ENCODE data around the gene ANAPC7.
"Not testable (repeated sequence)": the region's sequence is repeated elsewhere in the genome, so short reads cannot be mapped to it uniquely, and the experiment has no call there.

ANAPC7 gene

GRCh38 chr12:110373962-110374611 is 29.4 kb downstream of the ANAPC7 start:
- DNase-seq: no peak

- DNase-seq: no peak
Measured at GRCh38 chr12:110373425-110373824, 30.1 kb downstream of the ANAPC7 start.

DNA sequence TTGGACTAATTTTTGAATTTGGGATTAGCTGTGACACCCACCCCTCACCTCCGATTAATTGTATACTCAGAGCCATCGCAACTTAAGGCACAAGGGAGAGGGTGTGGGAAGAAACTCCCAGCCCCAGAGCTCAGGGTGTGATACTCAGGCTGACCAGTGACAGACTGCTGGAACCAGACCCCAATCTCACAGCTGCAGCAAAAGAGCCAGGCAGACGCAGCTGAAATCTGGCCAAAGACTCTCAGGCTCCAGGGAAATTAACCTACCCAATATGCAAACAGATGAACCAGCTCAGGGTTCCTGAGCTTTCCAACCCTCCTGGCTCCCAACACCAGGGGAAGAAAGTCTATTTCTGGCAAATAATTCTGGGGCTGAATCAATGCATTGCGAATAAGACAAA is 30.5 kb downstream of the ANAPC7 start:
- no peak for DNase-seq

GRCh38 chr12:110372056-110372425 is 31.5 kb downstream of the ANAPC7 start:
- no peak for DNase-seq

DNA sequence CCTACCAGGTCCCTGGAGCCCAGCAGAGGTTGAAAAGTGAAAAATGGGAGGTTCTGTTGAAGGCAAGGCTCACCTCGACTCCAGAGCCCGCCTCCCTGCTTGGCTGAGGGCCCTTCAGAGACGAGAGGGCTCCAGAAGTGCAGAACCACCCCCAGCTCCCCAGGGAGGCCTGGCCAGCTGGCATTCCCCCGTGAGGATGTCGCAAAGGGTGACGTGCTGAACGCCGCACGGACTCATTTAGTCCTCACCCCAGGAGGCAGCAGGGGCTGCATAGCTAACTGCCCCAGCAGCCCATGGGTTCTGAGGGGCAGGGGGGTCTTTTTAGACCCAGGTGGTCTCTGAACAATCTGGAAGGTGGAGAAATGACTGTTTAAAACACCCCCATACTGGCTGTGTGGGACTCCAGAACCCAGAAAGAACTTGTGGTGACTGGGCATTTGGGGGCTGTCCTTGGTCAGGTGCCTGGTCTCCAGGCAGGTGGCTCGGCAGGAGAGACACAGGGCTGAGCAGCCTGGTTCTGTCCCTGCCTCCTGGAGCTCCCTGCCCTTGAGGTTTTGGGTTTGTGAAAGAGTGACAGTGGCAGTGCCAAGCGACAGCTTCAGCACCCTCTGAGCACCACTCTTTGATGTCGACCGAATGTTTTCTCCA is 32.0 kb downstream of the ANAPC7 start:
- no peak for DNase-seq

DNA sequence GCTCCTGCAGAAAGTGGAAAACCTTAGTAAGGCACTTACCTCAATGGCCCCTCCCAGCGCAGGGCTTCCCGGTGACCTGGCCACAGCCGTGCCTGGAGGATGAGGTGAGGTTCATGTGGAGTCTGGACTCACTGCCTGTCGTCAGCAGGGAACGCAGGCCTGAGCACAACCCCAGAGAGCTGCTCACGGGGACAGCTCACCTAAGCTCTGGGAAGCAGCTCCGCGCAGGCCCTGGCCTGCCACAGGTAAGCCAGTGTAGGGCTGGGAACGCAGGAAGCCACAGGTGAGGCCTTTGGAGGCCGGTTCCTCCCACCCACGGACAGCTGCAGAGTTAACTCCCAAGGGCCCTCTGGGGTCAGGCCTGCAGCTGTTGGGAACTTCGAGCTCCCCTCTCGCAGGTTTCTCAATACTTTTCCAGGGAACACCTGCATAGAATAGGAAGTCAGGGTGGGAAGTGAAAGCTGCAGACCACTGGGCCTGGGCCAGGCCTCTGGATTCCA is 32.7 kb downstream of the ANAPC7 start:
- DNase-seq: no peak

DNA sequence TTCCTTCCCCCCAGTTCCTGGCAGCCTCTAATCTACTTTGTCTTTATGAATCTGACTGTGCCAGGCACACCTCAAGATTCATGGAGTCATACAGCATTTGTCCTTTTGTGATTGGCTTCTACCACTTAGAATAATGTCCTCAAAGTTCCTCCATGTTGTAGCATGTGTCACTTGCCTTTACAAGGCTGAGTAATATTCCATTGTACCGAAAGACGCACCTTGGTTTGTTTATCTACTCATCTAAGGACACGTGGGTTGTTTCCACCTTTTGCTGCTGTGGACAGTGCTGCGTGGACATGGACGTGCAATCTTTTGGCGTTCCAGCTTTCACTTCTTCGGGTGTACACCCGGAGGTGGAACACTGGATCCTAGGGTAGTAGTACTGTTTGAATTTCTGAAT is 33.5 kb downstream of the ANAPC7 start:
- no peak for DNase-seq

DNA sequence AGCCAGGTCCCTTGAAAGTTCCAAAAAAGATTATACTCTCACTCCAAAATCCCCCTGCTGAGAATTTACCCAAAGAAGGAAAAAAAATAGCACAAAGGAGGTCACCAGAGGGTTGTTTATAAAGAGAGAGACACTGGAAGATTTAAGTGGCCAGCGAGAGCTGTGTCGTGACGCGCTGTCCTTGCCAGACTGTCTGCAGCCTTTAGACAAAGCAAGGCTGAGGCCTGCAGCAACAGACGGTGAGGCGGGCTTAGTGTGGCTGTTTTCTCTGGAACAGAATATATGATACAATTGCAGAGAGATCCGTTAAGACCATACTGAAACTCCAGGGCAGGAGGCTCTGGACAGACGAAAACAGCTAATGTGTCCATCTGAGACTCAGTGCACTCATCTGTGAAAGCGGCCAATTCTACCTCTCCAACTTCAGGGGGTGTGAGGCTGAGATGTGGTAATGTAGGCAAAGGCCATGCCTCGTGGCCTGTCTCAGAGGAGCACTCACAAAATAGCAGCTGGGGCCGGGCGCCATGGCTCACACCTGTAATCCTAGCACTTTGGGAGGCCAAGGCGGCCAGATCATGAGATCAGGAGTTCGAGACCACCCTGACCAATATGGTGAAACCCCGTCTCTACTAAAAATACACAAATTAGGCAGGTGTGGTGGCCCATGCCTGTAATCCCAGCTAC is 36.2 kb downstream of the ANAPC7 start:
- DNase-seq: no peak

DNA sequence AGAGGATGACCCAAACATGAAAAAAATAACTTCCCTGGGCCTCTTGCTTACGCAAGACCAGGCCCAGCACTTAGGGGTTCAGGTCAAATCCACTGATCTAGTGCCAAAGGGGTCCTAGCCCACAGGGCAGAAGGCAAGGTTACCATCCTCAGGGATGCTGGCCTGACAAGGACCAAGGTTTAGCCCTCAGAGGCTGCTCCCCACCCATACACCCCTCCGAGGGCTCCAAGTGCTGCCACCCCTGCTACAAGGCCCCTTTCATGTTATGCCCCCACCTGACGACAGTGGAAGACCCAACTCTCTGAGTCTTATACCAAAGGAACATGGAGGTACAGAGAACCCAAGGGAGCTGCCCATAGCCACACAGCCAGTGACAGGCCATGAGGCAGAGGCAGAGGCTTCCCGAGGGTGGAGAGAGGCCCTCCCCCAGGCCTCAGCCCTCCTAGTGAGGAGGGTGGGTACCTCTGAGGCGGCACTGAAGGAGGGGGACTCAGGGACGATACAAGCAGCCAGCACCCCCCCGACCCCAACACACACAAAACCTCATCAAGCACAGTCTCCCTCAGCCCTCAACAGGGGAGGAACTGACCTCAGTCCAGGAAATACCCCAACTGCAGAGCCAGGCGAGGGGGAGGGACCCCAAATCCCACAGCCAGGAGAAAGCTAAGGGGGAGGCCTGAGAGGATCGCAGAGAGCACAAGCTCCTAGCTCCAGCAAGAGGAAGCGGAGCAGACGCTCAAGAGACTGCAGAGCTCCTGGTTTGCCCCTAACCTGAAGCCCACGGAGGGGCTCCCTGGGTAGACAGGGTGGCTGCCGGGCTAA is 37.0 kb downstream of the ANAPC7 start:
- no peak for DNase-seq

- DNase-seq: no peak
Measured at GRCh38 chr12:110365489-110366320, 37.8 kb downstream of the ANAPC7 start.

GRCh38 chr12:110361216-110361615 is 42.3 kb downstream of the ANAPC7 start:
- DNase-seq: no peak

DNA sequence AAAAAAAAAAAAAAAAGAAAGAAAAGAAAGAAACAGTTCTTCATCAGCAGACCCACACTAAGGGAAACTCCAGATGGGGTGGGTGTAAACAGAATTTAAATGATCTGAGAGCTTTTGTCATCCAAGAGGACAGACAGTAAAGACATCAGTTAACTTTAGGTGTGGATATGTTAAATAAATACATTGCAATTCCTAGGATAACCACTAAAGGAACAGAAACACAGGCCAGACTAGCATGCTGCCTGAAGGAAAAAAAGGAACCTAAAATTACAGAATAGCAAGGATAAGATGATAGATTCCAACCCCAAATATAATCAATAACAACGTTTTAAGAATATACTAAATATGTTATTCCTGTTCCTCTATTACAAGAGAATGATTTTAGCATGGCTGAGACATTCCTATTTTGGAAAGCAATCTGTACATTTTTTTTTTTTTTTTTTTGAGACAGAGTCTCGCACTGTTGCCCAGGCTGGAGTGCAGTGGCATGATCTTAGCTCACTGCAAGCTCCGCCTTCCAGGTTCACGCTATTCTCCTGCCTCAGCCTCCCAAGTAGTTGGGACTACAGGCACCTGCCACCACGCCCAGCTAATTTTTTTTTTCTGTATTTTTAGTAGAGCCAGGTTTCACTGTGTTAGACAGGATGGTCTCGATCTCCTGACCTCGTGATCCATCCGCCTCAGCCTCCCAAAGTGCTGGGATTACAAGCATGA is 45.0 kb downstream of the ANAPC7 start:
- not testable (repeated sequence) for DNase-seq

GRCh38 chr12:110355073-110355472 is 48.4 kb downstream of the ANAPC7 start:
- DNase-seq: no peak

GRCh38 chr12:110354172-110354780 is 49.2 kb downstream of the ANAPC7 start:
- DNase-seq: no peak

DNA sequence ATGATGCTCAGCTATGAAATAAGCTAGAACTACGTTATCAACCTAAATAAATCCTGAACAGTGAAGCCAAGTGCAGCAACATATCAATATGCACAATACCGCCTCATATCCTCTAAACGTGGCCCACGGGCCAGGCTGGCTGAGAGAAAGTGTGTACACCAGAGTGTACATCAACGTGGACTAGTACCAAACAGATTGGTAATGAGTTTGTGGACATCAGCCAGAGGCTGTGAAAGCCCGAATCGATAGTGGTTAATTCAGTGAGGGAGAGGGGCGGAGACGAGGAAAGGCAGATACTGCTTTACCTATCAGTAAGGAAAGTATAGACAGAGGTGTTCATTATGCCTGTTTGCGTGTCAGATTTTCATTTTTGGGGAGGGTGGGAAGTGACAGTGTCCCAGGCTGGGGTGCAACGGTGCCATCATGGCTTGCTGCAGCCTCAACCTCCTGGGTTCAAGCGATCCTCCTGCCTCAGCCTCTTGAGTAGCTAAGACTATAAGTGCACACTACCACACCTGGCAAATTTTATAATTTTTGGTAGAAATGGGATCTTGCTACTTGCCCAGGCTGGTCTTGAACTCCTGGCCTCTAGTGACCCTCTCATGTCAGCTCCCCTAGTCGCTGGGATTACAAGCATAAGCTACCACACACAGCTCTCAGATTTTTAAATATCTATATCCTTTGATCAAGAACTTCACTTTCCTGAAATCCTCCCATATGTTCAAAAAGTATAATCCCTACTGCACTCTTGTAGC is 50.1 kb downstream of the ANAPC7 start:
- DNase-seq: no peak

DNA sequence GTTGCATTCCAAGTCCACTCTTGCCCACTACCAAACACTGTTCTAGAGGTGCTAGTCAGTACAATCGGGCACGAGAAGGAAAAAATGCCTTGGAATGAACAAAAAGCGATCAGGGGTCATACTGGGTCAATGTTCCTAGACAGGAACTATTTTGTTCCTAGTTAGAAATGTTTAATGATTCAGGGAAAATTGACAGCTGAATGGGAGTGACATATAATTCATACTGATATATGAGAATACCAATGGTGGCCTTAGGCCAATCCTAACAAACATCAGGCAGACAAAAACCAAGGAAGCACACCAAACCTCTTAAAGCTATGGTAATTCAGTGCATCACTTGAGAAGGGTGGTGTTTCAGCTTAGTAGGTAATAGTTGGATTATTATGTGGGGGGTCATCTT is 51.1 kb downstream of the ANAPC7 start:
- no peak for DNase-seq

GRCh38 chr12:110351119-110351518 is 52.4 kb downstream of the ANAPC7 start:
- no peak for DNase-seq

- DNase-seq: no peak
Measured at GRCh38 chr12:110349514-110350151, 53.9 kb downstream of the ANAPC7 start.

GRCh38 chr12:110349096-110349495 is 54.4 kb downstream of the ANAPC7 start:
- no peak for DNase-seq
